Naive thymus-derived CD4-positive, alpha-beta T cell (primary cell): ENCODE measurements around the gene KIAA1210. TPM values are rescaled to one million over a fixed set of nuclear protein-coding genes. Genes with fewer than 3 reads are reported as not detected.

Experiments used
- ATAC-seq: fragments of 150-1000 bp; cut with Tn5 transposase; 2 replicates; pipeline ENCODE4 v1.10.0; 2021; ENCODE audit warnings: mild to moderate bottlenecking, moderate library complexity
- CTCF ChIA-PET: fragments of 350-600 bp; sonication (Branson Sonifier 250); formaldehyde crosslinking; loops from one replicate; lab custom pipeline; 2021; ENCODE audit warnings: antibody characterized with exemption; lab: Charles Lee
- POLR2A ChIA-PET: fragments of 350-600 bp; sonication (Branson Sonifier 250); formaldehyde crosslinking; loops from one replicate; lab custom pipeline; 2021; ENCODE audit warnings: antibody characterized with exemption, inconsistent platforms; lab: Charles Lee
- DNase-seq, 9 donors: peaks; one replicate each; pipeline versions ENCODE4 v3.0.0 to v3.0.0-alpha.2; 2020 to 2022; ENCODE audit warnings: mixed read lengths in 1 of 9
- H3K27ac ChIP-seq: one replicate; pipeline ENCODE4 v1.7.0; 2013; ENCODE audit warnings: mild to moderate bottlenecking, low read depth, low read length, moderate library complexity
- H3K27me3 ChIP-seq, 2 donors: one replicate each; pipeline ENCODE4 v1.7.0; 2013; ENCODE audit warnings: low read length in 2 of 2, mild to moderate bottlenecking in 2 of 2, moderate library complexity in 2 of 2; ENCODE audit not compliant: control insufficient read depth in 2 of 2, insufficient read depth in 2 of 2
- H3K36me3 ChIP-seq, 3 experiments: 1 replicate in 2 of 3; 2 replicates in 1 of 3; pipeline ENCODE4 v1.7.0; 2013; ENCODE audit warnings: low read length in 3 of 3, mild to moderate bottlenecking in 3 of 3, moderate library complexity in 1 of 3; ENCODE audit not compliant: insufficient read depth in 3 of 3, control insufficient read depth in 2 of 3
- H3K4me1 ChIP-seq, 2 donors: one replicate each; pipeline ENCODE4 v1.7.0; 2013; ENCODE audit warnings: low read length in 2 of 2, mild to moderate bottlenecking in 2 of 2, moderate library complexity in 1 of 2; ENCODE audit not compliant: control insufficient read depth in 2 of 2, insufficient read depth in 2 of 2
- H3K4me3 ChIP-seq: 2 replicates; pipeline ENCODE4 v1.7.0; 2013; ENCODE audit warnings: mild to moderate bottlenecking, low read length
- H3K9me3 ChIP-seq, 3 experiments: 1 replicate in 2 of 3; 2 replicates in 1 of 3; pipeline ENCODE4 v1.7.0; 2013; ENCODE audit warnings: low read length in 3 of 3; ENCODE audit not compliant: control insufficient read depth in 2 of 3
- H3K27ac Mint-ChIP-seq, 9 donors: one replicate each; pipeline ENCODE4 v1.8.0; 2020 to 2022; ENCODE audit warnings: mixed read lengths in 9 of 9, mild to moderate bottlenecking in 8 of 9, moderate library complexity in 5 of 9, inconsistent platforms in 2 of 9
- H3K27me3 Mint-ChIP-seq, 5 donors: one replicate each; pipeline ENCODE4 v1.8.0; 2021 to 2022; ENCODE audit warnings: mixed read lengths in 5 of 5, mild to moderate bottlenecking in 1 of 5
- H3K36me3 Mint-ChIP-seq, 5 donors: one replicate each; pipeline ENCODE4 v1.8.0; 2020 to 2022; ENCODE audit warnings: mixed read lengths in 5 of 5, mild to moderate bottlenecking in 3 of 5, inconsistent platforms in 1 of 5
- H3K4me1 Mint-ChIP-seq, 7 donors: one replicate each; pipeline ENCODE4 v1.8.0; 2020 to 2022; ENCODE audit warnings: mixed read lengths in 7 of 7, mild to moderate bottlenecking in 3 of 7, inconsistent platforms in 1 of 7
- H3K4me3 Mint-ChIP-seq, 10 donors: one replicate each; pipeline ENCODE4 v1.8.0; 2020 to 2022; ENCODE audit warnings: mild to moderate bottlenecking in 10 of 10, mixed read lengths in 10 of 10, moderate library complexity in 6 of 10, inconsistent platforms in 2 of 10
- H3K9me3 Mint-ChIP-seq, 11 donors: one replicate each; pipeline ENCODE4 v1.8.0; 2020 to 2022; ENCODE audit warnings: mixed read lengths in 11 of 11, mild to moderate bottlenecking in 4 of 11, inconsistent platforms in 1 of 11, moderate library complexity in 1 of 11
- intact Hi-C, 2 donors: fragments of 100-400 bp; cut with micrococcal nuclease; formaldehyde crosslinking; loops; one replicate each; pipeline ENCODE4 v1.15.1; 2023
- polyA plus RNA-seq, 2 donors: library from polyadenylated mRNA; unstranded; fragments of 300-500 nt; fragmentation: Illumina TruSeq; gene quantifications; one replicate each; pipeline ENCODE4 v1.2.3, GENCODE V29; 2021
- total RNA-seq, 6 experiments: library from RNA in 5 of 6; stranded (reverse) in 5 of 6; gene quantifications; 1 replicate in 5 of 6; 2 replicates in 1 of 6; pipeline ENCODE4 v1.2.3 and lab custom pipeline; 2021 to 2026

KIAA1210 gene
- total and polyA plus RNA-seq, 7 experiments from 2014 or later, result not detected

DNA sequence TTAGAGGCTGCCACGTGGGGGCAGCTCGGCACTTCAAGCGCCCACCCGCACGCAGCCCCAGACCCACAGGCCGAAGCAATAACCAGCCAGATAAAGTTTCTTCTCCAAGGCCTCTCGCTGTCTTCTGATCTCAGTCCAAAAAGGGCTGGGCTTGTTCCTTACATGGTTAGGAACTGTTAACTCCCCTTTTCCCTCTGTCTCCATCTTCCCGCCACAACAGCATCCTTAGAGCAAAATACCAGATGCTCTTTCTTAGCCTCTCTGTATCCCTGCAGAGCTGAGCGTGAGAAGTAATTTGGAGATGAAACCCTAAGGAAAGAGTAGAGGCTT is 23.4 kb upstream of the KIAA1210 start:
- H3K36me3 ChIP-seq, result no peaks in the 10 kb centered on the region
- intact Hi-C loops, result no loop called here
- H3K4me1 ChIP-seq, result no peaks in the 10 kb centered on the region
- Mint-ChIP-seq H3K27ac (no peak overlapping the region), H3K4me3 (no peak overlapping the region), H3K9me3 (no peaks in the 10 kb centered on the region), H3K4me1 (peaks cover 0 to 1% (median 0%) of the 10 kb centered on the region in 7 donors), H3K27me3 (peaks cover 0 to 5% (median 3%) of the 10 kb centered on the region in 5 donors), H3K36me3 (no peaks in the 10 kb centered on the region)
- H3K27ac ChIP-seq, result no peak overlapping the region
- no peak overlapping the region for H3K4me3 ChIP-seq
- ChIA-PET POLR2A (no interaction called here), CTCF (no interaction called here)
- no peaks in the 10 kb centered on the region for H3K27me3 ChIP-seq
- ATAC-seq (no peak), DNase-seq (no peak)
- H3K9me3 ChIP-seq, result no peaks in the 10 kb centered on the region

DNA sequence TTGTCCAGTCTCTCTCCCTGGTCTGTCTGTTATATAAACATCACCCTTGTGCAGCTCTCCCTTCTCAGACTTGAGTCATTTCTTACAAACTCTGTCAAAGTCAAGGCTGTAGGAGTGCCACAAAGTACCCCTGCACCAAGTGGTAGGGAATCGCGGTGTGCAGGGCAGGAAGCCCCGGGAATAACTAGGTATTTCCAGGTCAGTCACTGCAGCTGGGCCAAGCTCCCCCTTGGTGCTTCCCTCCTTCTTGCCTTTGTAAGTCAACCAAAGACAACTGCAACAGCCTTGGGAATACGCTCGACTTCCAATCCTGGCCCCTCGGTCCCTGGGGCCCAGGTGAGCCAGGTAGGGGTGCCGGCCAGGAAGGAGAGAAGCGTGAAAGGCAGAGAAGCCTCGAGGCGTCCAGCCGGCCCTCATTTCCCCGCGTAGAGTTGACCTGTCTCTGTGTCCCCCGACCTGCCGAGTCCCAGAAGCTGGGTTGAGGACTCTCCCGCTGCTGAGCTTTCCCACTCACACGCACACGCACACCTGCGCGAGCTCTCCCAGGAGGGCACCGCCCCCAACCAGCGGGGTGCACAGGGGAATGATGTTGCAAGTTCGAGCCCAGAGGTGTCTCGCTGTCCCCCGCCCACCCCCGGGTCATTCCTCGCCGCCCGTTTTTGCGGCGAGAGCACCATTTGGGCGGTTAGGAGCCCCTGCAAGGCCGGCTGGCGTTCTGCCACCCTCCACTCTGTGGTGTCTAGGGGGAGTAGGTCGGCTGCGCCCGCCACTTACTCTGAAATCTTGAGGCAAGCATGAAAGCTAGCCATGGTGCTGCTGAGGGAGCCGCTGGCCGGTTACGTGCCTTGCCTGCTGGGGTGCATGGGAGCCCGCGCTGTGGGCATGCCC is 22.8 kb upstream of the KIAA1210 start:
- H3K4me3 ChIP-seq, result no peak overlapping the region

DNA sequence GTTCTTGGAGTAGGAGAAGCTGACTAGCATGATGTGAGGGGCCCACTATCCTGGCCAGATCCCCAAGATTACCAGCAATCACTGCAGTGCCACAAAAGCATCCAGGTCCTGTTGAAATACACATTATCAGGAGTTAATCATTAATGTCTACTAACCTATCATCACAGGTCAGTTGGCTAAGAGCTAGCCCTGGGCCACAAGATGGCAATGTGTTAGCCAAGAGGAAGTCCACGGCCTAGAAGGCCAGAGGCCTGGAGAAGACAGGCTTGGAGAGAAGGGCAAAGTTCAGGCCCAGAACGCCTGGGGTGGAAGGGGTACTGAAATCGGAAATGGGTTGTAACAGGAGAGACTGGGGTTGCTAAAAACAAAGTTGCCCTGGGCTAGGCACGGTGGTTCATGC is 19.9 kb upstream of the KIAA1210 start:
- DNase-seq, result no peak
- Mint-ChIP-seq H3K36me3 (no peaks in the 10 kb centered on the region), H3K27me3 (peaks cover 0 to 5% (median 3%) of the 10 kb centered on the region in 5 donors), H3K9me3 (no peaks in the 10 kb centered on the region), H3K4me1 (peaks cover 0 to 1% (median 0%) of the 10 kb centered on the region in 7 donors), H3K27ac (no peak overlapping the region), H3K4me3 (no peak overlapping the region)
- no peak for ATAC-seq
- CTCF ChIA-PET, result no interaction called here
- Histone ChIP-seq H3K27me3 (no peaks in the 10 kb centered on the region), H3K4me3 (no peak overlapping the region), H3K36me3 (no peaks in the 10 kb centered on the region), H3K9me3 (no peaks in the 10 kb centered on the region), H3K4me1 (no peaks in the 10 kb centered on the region), H3K27ac (no peak overlapping the region)
- POLR2A ChIA-PET, result no interaction called here
- intact Hi-C loops, result no loop called here

More for the DNA sequence above, 22.8 kb upstream of the KIAA1210 start:
- H3K4me1 ChIP-seq, result no peaks in the 10 kb centered on the region
- no peaks in the 10 kb centered on the region for H3K36me3 ChIP-seq
- intact Hi-C loops, result no loop called here
- Mint-ChIP-seq H3K27ac (no peak overlapping the region), H3K27me3 (peaks cover 0 to 5% (median 3%) of the 10 kb centered on the region in 5 donors), H3K9me3 (no peaks in the 10 kb centered on the region), H3K4me1 (peaks cover 0 to 1% (median 0%) of the 10 kb centered on the region in 7 donors), H3K36me3 (no peaks in the 10 kb centered on the region), H3K4me3 (no peak overlapping the region)
- ChIA-PET POLR2A (no interaction called here), CTCF (no interaction called here)
- no peaks in the 10 kb centered on the region for H3K27me3 ChIP-seq
- no peak overlapping the region for H3K27ac ChIP-seq
- no peak for ATAC-seq
- no peak for DNase-seq
- H3K9me3 ChIP-seq, result no peaks in the 10 kb centered on the region

DNA sequence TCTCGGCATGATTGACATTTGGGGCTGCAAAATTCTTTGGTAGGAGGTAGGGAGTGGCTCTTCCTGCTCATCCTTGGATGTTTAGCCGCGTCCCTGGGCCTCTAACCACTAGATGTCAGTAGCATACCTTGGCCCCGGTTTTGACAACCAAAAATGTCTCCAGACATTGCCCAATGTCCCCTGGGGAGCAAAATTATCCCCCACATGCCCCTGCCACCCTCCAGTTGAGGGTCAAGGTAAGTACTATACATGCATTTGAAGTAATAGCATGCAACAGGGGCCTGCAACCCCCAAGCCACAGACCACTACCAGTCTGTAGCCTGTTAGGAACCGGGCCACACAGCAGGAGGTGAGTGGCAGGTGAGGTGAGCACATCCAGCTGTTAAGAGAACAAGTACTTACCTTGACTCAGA is 17.6 kb upstream of the KIAA1210 start:
- intact Hi-C loops, result no loop called here
- H3K4me3 Mint-ChIP-seq, result no peak overlapping the region
- H3K36me3 Mint-ChIP-seq, result no peaks in the 10 kb centered on the region
- ATAC-seq (no peak), DNase-seq (no peak)
- H3K27me3 ChIP-seq, result no peaks in the 10 kb centered on the region
- peaks cover 0 to 1% (median 0%) of the 10 kb centered on the region in 7 donors for H3K4me1 Mint-ChIP-seq
- H3K4me1 ChIP-seq, result no peaks in the 10 kb centered on the region
- no peaks in the 10 kb centered on the region for H3K9me3 ChIP-seq
- H3K27ac ChIP-seq, result no peak overlapping the region
- H3K36me3 ChIP-seq, result no peaks in the 10 kb centered on the region
- peaks cover 0 to 5% (median 3%) of the 10 kb centered on the region in 5 donors for H3K27me3 Mint-ChIP-seq
- POLR2A ChIA-PET, result no interaction called here
- no peak overlapping the region for H3K4me3 ChIP-seq
- no peak overlapping the region for H3K27ac Mint-ChIP-seq
- H3K9me3 Mint-ChIP-seq, result no peaks in the 10 kb centered on the region
- CTCF ChIA-PET, result no interaction called here

DNA sequence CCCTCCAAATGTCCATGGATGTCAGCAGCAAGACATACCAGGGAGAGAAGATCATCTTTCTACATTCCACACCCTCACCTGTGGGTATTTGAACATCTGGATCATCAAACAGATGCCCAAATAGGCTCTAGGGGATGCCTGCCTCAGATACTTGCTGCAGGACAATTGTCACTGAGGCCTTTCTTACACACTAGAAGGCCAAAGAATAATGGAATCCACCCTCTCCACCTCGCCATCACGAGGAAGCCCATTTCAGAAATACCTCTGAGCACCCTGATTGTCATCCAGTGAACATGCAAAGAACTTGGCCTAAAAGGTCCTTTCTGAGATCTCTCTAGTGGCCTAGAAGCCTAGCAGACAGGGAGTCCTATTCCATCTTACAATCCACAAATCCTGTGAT is 6.9 kb upstream of the KIAA1210 start:
- no peaks in the 10 kb centered on the region for H3K9me3 ChIP-seq
- ChIA-PET POLR2A (no interaction called here), CTCF (no interaction called here)
- peaks cover 0 to 2% (median 0%) of the 10 kb centered on the region in 11 donors for H3K9me3 Mint-ChIP-seq
- ATAC-seq (no peak), DNase-seq (no peak)
- no peak overlapping the region for H3K4me3 ChIP-seq
- intact Hi-C loops, result no loop called here
- H3K4me1 Mint-ChIP-seq, result no peaks in the 10 kb centered on the region
- H3K27ac ChIP-seq, result no peak overlapping the region
- H3K27me3 ChIP-seq, result no peaks in the 10 kb centered on the region
- no peak overlapping the region for H3K4me3 Mint-ChIP-seq
- no peaks in the 10 kb centered on the region for H3K36me3 Mint-ChIP-seq
- peaks cover 0 to 4% (median 0%) of the 10 kb centered on the region in 5 donors for H3K27me3 Mint-ChIP-seq
- no peaks in the 10 kb centered on the region for H3K4me1 ChIP-seq
- no peak overlapping the region for H3K27ac Mint-ChIP-seq
- H3K36me3 ChIP-seq, result no peaks in the 10 kb centered on the region

DNA sequence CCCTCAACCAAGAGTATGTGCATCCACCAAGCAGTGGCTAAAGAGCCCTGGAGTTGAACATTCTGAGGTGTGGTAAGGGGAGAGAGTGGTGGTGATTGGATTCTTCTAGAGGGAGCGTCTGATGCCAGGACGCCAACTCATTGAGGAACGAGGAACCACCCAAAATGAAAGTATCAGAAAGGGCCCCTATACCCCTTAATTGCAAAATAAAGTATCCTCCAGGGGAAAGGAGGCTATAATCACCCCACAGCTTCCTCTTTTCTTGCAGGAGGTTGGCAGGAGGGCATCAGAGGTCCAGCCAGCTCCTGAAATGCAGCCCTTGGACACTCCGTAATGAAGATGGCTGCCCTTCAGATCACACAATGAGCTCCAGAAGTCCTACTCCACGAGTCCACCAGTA is 5.3 kb upstream of the KIAA1210 start:
- no peak overlapping the region for H3K4me3 Mint-ChIP-seq

DNA sequence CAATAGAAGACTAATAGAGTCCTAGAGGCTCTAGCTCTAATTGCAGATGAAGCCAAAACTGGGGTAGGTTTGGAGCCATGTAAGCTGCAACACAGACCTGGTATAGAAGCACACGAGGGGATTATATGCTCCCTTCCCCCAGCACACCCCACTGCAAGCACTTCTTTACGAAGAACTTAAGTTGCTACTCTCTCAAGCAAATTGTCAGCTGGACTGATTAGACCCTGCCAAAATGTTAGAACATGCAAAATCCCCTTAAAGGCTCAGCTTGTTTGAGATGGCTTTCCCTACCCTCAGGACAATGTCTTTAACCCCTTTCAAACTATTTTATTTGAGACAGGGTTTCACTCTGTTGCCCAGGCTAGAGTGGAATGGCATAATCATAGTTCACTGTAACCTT is 4.7 kb upstream of the KIAA1210 start:
- ChIA-PET POLR2A (no interaction called here), CTCF (interaction anchor here (1.1 kb wide), 1 partner anchor 14 kb away, joined by 4 read pairs; no protein-coding TSS in a partner anchor)
- Mint-ChIP-seq H3K27ac (no peak overlapping the region), H3K27me3 (peaks cover 0 to 4% (median 0%) of the 10 kb centered on the region in 5 donors), H3K36me3 (no peaks in the 10 kb centered on the region), H3K4me3 (no peak overlapping the region), H3K9me3 (peaks cover 0 to 1% (median 0%) of the 10 kb centered on the region in 11 donors), H3K4me1 (peaks cover 0 to 4% (median 0%) of the 10 kb centered on the region in 7 donors)
- intact Hi-C loops, result no loop called here
- Histone ChIP-seq H3K4me3 (no peak overlapping the region), H3K27ac (no peak overlapping the region), H3K36me3 (no peaks in the 10 kb centered on the region), H3K4me1 (no peaks in the 10 kb centered on the region), H3K9me3 (no peaks in the 10 kb centered on the region), H3K27me3 (no peaks in the 10 kb centered on the region)
- no peak for DNase-seq
- no peak for ATAC-seq

More for the DNA sequence above, 5.3 kb upstream of the KIAA1210 start:
- peaks cover 0 to 2% (median 0%) of the 10 kb centered on the region in 11 donors for H3K9me3 Mint-ChIP-seq
- no peak overlapping the region for H3K27ac Mint-ChIP-seq
- no peaks in the 10 kb centered on the region for H3K27me3 ChIP-seq
- no peak for ATAC-seq
- H3K27me3 Mint-ChIP-seq, result peaks cover 0 to 4% (median 0%) of the 10 kb centered on the region in 5 donors
- intact Hi-C loops, result no loop called here
- CTCF ChIA-PET, result no interaction called here
- H3K4me3 ChIP-seq, result no peak overlapping the region
- no peaks in the 10 kb centered on the region for H3K4me1 Mint-ChIP-seq
- no peak overlapping the region for H3K27ac ChIP-seq
- H3K36me3 ChIP-seq, result no peaks in the 10 kb centered on the region
- H3K4me1 ChIP-seq, result no peaks in the 10 kb centered on the region
- no peaks in the 10 kb centered on the region for H3K36me3 Mint-ChIP-seq
- H3K9me3 ChIP-seq, result no peaks in the 10 kb centered on the region
- no peak for DNase-seq
- POLR2A ChIA-PET, result no interaction called here
